ENCODE data around the gene SLC25A31. TPM values are rescaled to one million over a fixed set of nuclear protein-coding genes. Genes with fewer than 3 reads are reported as not detected.

SLC25A31 gene
- total RNA-seq, 4 donors from 2014 or later, result 0.40 TPM; not detected in 3

GRCh38 chr4:127782025-127782274, 51.8 kb downstream of the SLC25A31 start:
- H3K9me3 ChIP-seq, result no peaks in the 10 kb centered on the region
- no peak for TF ChIP-seq POLR2A (IDR thresholded peaks at IDR 0.05)
- H3K36me3 ChIP-seq, result no peaks in the 10 kb centered on the region
- H3K27me3 ChIP-seq, result no peaks in the 10 kb centered on the region
- H3K4me1 ChIP-seq, result peaks cover 0 to 4% of the 10 kb centered on the region in 2 donors
- intact Hi-C loops (cut with DNase I), result no loop called here
- H3K27ac ChIP-seq, result peak overlapping the region in 2 of 3 donors; percentile 39 to 47
- peak in 1 of 2 donors; percentile 81 for DNase-seq
- 1% methylated on average over 19 of the region's 30 CpGs; no CpG with 5 or more reads in 1 of the 2 donors for WGBS, 2 donors
- peak overlapping the region; percentile 48 to 60 (median 51) for H3K4me3 ChIP-seq (replicated peaks in 1 of 3)

- peak within 1 kb of the TSS in 2 of 3 donors; percentile 39 to 47 for H3K27ac ChIP-seq
- H3K4me1 ChIP-seq, result peaks cover 0 to 4% of the 10 kb centered on the region in 2 donors
- TF ChIP-seq CTCF (IDR thresholded peaks at IDR 0.05) (peak in 5 of 6 experiments; percentile 8 to 57 (median 37)), POLR2A (IDR thresholded peaks at IDR 0.05) (peak in 1 of 2 donors; percentile 89)
- peak; percentile 49 to 86 for DNase-seq
- H3K4me3 ChIP-seq (replicated peaks in 1 of 3), result peak within 1 kb of the TSS; percentile 48 to 60 (median 51)
- 1% methylated on average over 47 to 55 of the region's 63 CpGs for WGBS, 2 donors
- no peaks in the 10 kb centered on the region for H3K36me3 ChIP-seq
- no peaks in the 10 kb centered on the region for H3K9me3 ChIP-seq
- intact Hi-C loops (cut with DNase I), result no loop called here
- H3K27me3 ChIP-seq, result no peaks in the 10 kb centered on the region
Measured at GRCh38 chr4:127782275-127783025, 52.2 kb downstream of the SLC25A31 start, which contains the start of gene HSPA4L. Gene HSPA4L, plus strand, starts transcription at chr4:127782322. Its CDS starts 229 bp downstream, at chr4:127782551.

- Histone ChIP-seq H3K36me3 (no peaks in the 10 kb centered on the region), H3K4me1 (peaks cover 0 to 4% of the 10 kb centered on the region in 2 donors), H3K27ac (peak overlapping the region in 2 of 3 donors; percentile 39 to 47), H3K27me3 (no peaks in the 10 kb centered on the region), H3K9me3 (no peaks in the 10 kb centered on the region), H3K4me3 (replicated peaks in 1 of 3) (peak overlapping the region; percentile 48 to 51 (median 48))
- TF ChIP-seq CTCF (IDR thresholded peaks at IDR 0.05) (no peak), POLR2A (IDR thresholded peaks at IDR 0.05) (peak in 1 of 2 donors; percentile 21)
- intact Hi-C loops (cut with DNase I), result no loop called here
- DNase-seq, result peak; percentile 50 to 56
- whole genome bisulfite sequencing, 2 donors, result 23 to 27% methylated on average over 25 of the region's 25 CpGs
Measured at GRCh38 chr4:127783026-127783769, 53.0 kb downstream of the SLC25A31 start.

- intact Hi-C loops (cut with DNase I), result no loop called here
- Histone ChIP-seq H3K4me1 (peaks cover 0 to 4% of the 10 kb centered on the region in 2 donors), H3K27me3 (no peaks in the 10 kb centered on the region), H3K9me3 (no peaks in the 10 kb centered on the region), H3K27ac (peak overlapping the region in 2 of 3 donors; percentile 34 to 52), H3K36me3 (no peaks in the 10 kb centered on the region), H3K4me3 (replicated peaks in 1 of 3) (no peak overlapping the region)
- 65 to 69% methylated on average over 9 of the region's 9 CpGs for WGBS, 2 donors
- no peak for TF ChIP-seq CTCF (IDR thresholded peaks at IDR 0.05)
- TF ChIP-seq POLR2A (IDR thresholded peaks at IDR 0.05), result no peak
- peak; percentile 30 to 34 for DNase-seq
Measured at GRCh38 chr4:127783955-127784770, 54.0 kb downstream of the SLC25A31 start.

- no peaks in the 10 kb centered on the region for H3K4me1 ChIP-seq
- 84 to 90% methylated on average over 2 of the region's 2 CpGs for WGBS, 2 donors
- DNase-seq, result no peak
- intact Hi-C loops (cut with DNase I), result no loop called here
- no peak overlapping the region for H3K27ac ChIP-seq
- H3K9me3 ChIP-seq, result no peaks in the 10 kb centered on the region
- H3K27me3 ChIP-seq, result no peaks in the 10 kb centered on the region
- H3K4me3 ChIP-seq (replicated peaks in 1 of 3), result no peak overlapping the region
- TF ChIP-seq POLR2A (IDR thresholded peaks at IDR 0.05) (no peak), CTCF (IDR thresholded peaks at IDR 0.05) (peak in 1 of 6 experiments; percentile 10)
- H3K36me3 ChIP-seq, result no peaks in the 10 kb centered on the region
Measured at GRCh38 chr4:127788517-127788916, 58.3 kb downstream of the SLC25A31 start.

Measured in thyroid gland (tissue), 4 donors.